Endothelial cell of umbilical vein (primary cell): Measurements from ENCODE around the gene INPP1. TPM values are rescaled to one million over a fixed set of nuclear protein-coding genes. Genes with fewer than 3 reads are reported as not detected.

Experiments used
- BruUV-seq: library from RNA; stranded (reverse); fragments of 400-500 nt; replicated peaks from 2 replicates; lab custom pipeline; 2021; lab: Mats Ljungman, UMichigan
- CTCF ChIA-PET: fragments of 300-600, 350-600 bp; sonication (Branson Sonifier 250); formaldehyde crosslinking; loops from one replicate; lab custom pipeline; 2021; ENCODE audit warnings: antibody characterized with exemption, inconsistent platforms; lab: Charles Lee
- POLR2A ChIA-PET: fragments of 300-600, 350-600 bp; sonication (Branson Sonifier 250); formaldehyde crosslinking; loops from one replicate; lab custom pipeline; 2021; ENCODE audit warnings: antibody characterized with exemption, inconsistent platforms; lab: Charles Lee
- DNase-seq: peaks from one replicate; pipeline ENCODE4 v3.0.0-alpha.2; 2011; ENCODE audit warnings: low read depth, low spot score
- FAIRE-seq: peaks from 2 replicates; lab custom pipeline; 2011; peaks lifted over from hg19 to GRCh38; lab: Jason Lieb, UNC
- H2AFZ ChIP-seq: 2 replicates; pipeline ENCODE4 v1.6.0; 2012; ENCODE audit warnings: low read depth, low read length, control low read depth, inconsistent platforms
- H3K27ac ChIP-seq: 2 replicates; pipeline ENCODE4 v1.5.1; 2011; ENCODE audit warnings: low read depth, mild to moderate bottlenecking, control low read depth, low read length, moderate library complexity; ENCODE audit not compliant: insufficient read depth
- H3K27me3 ChIP-seq, 2 experiments: 2 replicates each; pipeline versions ENCODE4 v1.6.0 to v1.6.1; 2011; ENCODE audit warnings: low read length in 2 of 2, mixed read lengths in 1 of 2; ENCODE audit not compliant: control insufficient read depth in 2 of 2, insufficient read depth in 2 of 2
- H3K36me3 ChIP-seq, 2 experiments: 2 replicates in 1 of 2; 3 replicates in 1 of 2; pipeline ENCODE4 v1.5.1; 2011; ENCODE audit warnings: low read length in 2 of 2, mild to moderate bottlenecking in 1 of 2, moderate library complexity in 1 of 2; ENCODE audit not compliant: control insufficient read depth in 2 of 2, insufficient read depth in 2 of 2; ENCODE audit errors: extremely low read depth in 1 of 2
- H3K4me1 ChIP-seq: 3 replicates; pipeline ENCODE4 v1.5.1; 2011; ENCODE audit warnings: mild to moderate bottlenecking, low read length; ENCODE audit not compliant: control insufficient read depth, insufficient read depth; ENCODE audit errors: extremely low read depth
- H3K4me2 ChIP-seq: 2 replicates; pipeline ENCODE4 v1.6.1; 2011; ENCODE audit warnings: low read length, control low read depth, mixed read lengths; ENCODE audit not compliant: insufficient read depth
- H3K4me3 ChIP-seq, 3 experiments: fragments of 200-600 bp in 1 of 3; sonication (generic), shearing (Covaris generic) in 1 of 3; replicated peaks in 1 of 3; 2 replicates each; pipeline ENCODE4 v1.5.1; 2011 to 2016; ENCODE audit warnings: control low read depth in 3 of 3, low read length in 3 of 3, mild to moderate bottlenecking in 2 of 3, inconsistent platforms in 1 of 3, low read depth in 1 of 3, moderate library complexity in 1 of 3; ENCODE audit not compliant: insufficient read depth in 1 of 3
- H3K79me2 ChIP-seq: 2 replicates; pipeline ENCODE4 v1.6.0; 2012; ENCODE audit warnings: low read length, inconsistent platforms; ENCODE audit not compliant: control insufficient read depth, insufficient read depth
- H3K9ac ChIP-seq: replicated peaks from 2 replicates; pipeline ENCODE3; 2011; ENCODE audit warnings: low read length, control low read depth; ENCODE audit not compliant: insufficient read depth; ENCODE audit errors: extremely low read depth
- H3K9me1 ChIP-seq: replicated peaks from 3 replicates; pipeline ENCODE4 v1.6.0; 2011; ENCODE audit warnings: mild to moderate bottlenecking, low read length; ENCODE audit not compliant: control insufficient read depth, insufficient read depth; ENCODE audit errors: extremely low read depth
- H3K9me3 ChIP-seq: replicated peaks from 2 replicates; pipeline ENCODE4 v1.5.1; 2012; ENCODE audit warnings: low read length, inconsistent platforms; ENCODE audit not compliant: control insufficient read depth, insufficient read depth
- H4K20me1 ChIP-seq: replicated peaks from 2 replicates; pipeline ENCODE3; 2011; ENCODE audit warnings: mild to moderate bottlenecking, low read length; ENCODE audit not compliant: control insufficient read depth, insufficient read depth; ENCODE audit errors: extremely low read depth
- CTCF ChIP-seq, 2 donors: IDR thresholded peaks; 1 replicate in 1 of 2; 2 replicates in 1 of 2; pipeline ENCODE4 v1.5.1; 2011; ENCODE audit warnings: low read length in 2 of 2, mild to moderate bottlenecking in 2 of 2, moderate library complexity in 2 of 2, control low read depth in 1 of 2, inconsistent platforms in 1 of 2, low read depth in 1 of 2; ENCODE audit not compliant: insufficient read depth in 1 of 2; ENCODE audit errors: extremely low read depth in 1 of 2
- EZH2 ChIP-seq: IDR thresholded peaks from 2 replicates; pipeline ENCODE4 v1.6.1; 2012; ENCODE audit warnings: borderline replicate concordance, low read depth, mild to moderate bottlenecking, moderate library complexity, low read length, inconsistent platforms; ENCODE audit not compliant: severe bottlenecking
- FOS ChIP-seq: IDR thresholded peaks from 2 replicates; pipeline ENCODE4 v1.6.1; 2011; ENCODE audit warnings: mild to moderate bottlenecking, low read length, moderate library complexity, borderline replicate concordance; ENCODE audit not compliant: insufficient read depth
- GATA2 ChIP-seq: IDR thresholded peaks from 2 replicates; pipeline ENCODE4 v1.7.0; 2011; ENCODE audit warnings: low read depth, mild to moderate bottlenecking, moderate library complexity, mixed read lengths, low read length; ENCODE audit not compliant: insufficient read length, insufficient read depth
- JUN ChIP-seq: IDR thresholded peaks from 2 replicates; pipeline ENCODE4 v1.6.1; 2011; ENCODE audit warnings: borderline replicate concordance, low read depth; ENCODE audit not compliant: insufficient read length, insufficient read depth
- MAX ChIP-seq: IDR thresholded peaks from 2 replicates; pipeline ENCODE4 v1.6.1; 2011; ENCODE audit not compliant: insufficient read depth, insufficient read length
- MYC ChIP-seq: IDR thresholded peaks from one replicate; pipeline ENCODE4 v1.6.1; 2011; ENCODE audit warnings: mild to moderate bottlenecking, low read depth, low read length
- POLR2A ChIP-seq: IDR thresholded peaks from 2 replicates; pipeline ENCODE4 v1.6.1; 2012; ENCODE audit warnings: low read depth, mild to moderate bottlenecking, control low read depth, low read length
- POLR2AphosphoS5 ChIP-seq: IDR thresholded peaks from 2 replicates; pipeline ENCODE4 v1.6.1; 2012; ENCODE audit warnings: low read depth, mild to moderate bottlenecking, control low read depth, low read length, moderate library complexity; ENCODE audit not compliant: insufficient read depth
- dilution Hi-C: fragments of 300-500 bp; cut with MboI; formaldehyde crosslinking; loops from one replicate; pipeline ENCODE4 v1.15.0; 2019; ENCODE audit warnings: low sequenced_read_pairs; ENCODE audit not compliant: extremely low pct_ligation_motif_present
- intact Hi-C: fragments of 100-400 bp; cut with micrococcal nuclease; formaldehyde crosslinking; loops from one replicate; pipeline ENCODE4 v1.10.0; 2022
- polyA plus RNA-seq, 4 experiments: library from polyadenylated mRNA; depleted of rRNA in 3 of 4; stranded (reverse) in 3 of 4; unstranded in 1 of 4; fragments of >200 nt; gene quantifications; 2 replicates each; pipeline versions ENCODE4 v1.2.1 to v1.2.3, GENCODE V29; 2011 to 2012; ENCODE audit warnings: missing spikeins in 1 of 4
- total RNA-seq: library from RNA; stranded (reverse); gene quantifications from 2 replicates; pipeline ENCODE4 v1.2.3, GENCODE V29; 2021

Gene INPP1
- total and polyA plus RNA-seq, 2 donors (not counting 3 experiments of a cell fraction or from before 2014, with no cell fraction given): 10.6 to 36.8 TPM

- dilution Hi-C loops (no loop called here), intact Hi-C loops (no loop called here)
- no peaks in the 10 kb centered on the region for H3K9me3 ChIP-seq
- no peak overlapping the region for H3K4me3 ChIP-seq
- ChIA-PET CTCF (no interaction called here), POLR2A (no interaction called here)
- DNase-seq (no peak), FAIRE-seq (no peak)
- no TSS peak for BruUV-seq
- no peaks in the 10 kb centered on the region for H3K79me2 ChIP-seq
- no peak overlapping the region for H3K27ac ChIP-seq
- peaks cover 13% of the 10 kb centered on the region for H3K4me1 ChIP-seq
- H3K4me2 ChIP-seq: no peak overlapping the region
- H4K20me1 ChIP-seq: no peaks in the 10 kb centered on the region
- H3K36me3 ChIP-seq: no peaks in the 10 kb centered on the region
- H3K9me1 ChIP-seq: no peaks in the 10 kb centered on the region
- H2AFZ ChIP-seq: no peak overlapping the region
- TF ChIP-seq JUN: no peak
- no peak for TF ChIP-seq CTCF (IDR thresholded peaks at IDR 0.05; ENCODE audit: extremely low read depth in 1 of 2, insufficient read depth in 1 of 2, low read depth in 1 of 2, low read length in 2 of 2)
- TF ChIP-seq MAX: no peak
- no peak for TF ChIP-seq POLR2A
- TF ChIP-seq MYC: no peak
- TF ChIP-seq GATA2: no peak
- no peak for TF ChIP-seq POLR2AphosphoS5
- TF ChIP-seq EZH2: no peak
- TF ChIP-seq FOS: no peak
- H3K27me3 ChIP-seq: peaks cover 17 to 25% of the 10 kb centered on the region in 2 experiments
- no peak overlapping the region for H3K9ac ChIP-seq
Measured at GRCh38 chr2:190409616-190410015, 66.2 kb downstream of the INPP1 start.
